NCI-H146 treated with DMSO at 0.1 percent for 48 hours (cell line): ENCODE measurements around the gene CNBD2.
A peak's percentile ranks its signal among the peaks of the same experiment; 100 is the strongest.
"Not testable (repeated sequence)": the region's sequence is repeated elsewhere in the genome, so short reads cannot be mapped to it uniquely, and the experiment has no call there.

ENCODE experiments used
- DNase-seq: peaks from one replicate; lab custom pipeline; 2025; ENCODE audit not compliant: unreplicated experiment; lab: John Stamatoyannopoulos, UW

Gene CNBD2

DNA sequence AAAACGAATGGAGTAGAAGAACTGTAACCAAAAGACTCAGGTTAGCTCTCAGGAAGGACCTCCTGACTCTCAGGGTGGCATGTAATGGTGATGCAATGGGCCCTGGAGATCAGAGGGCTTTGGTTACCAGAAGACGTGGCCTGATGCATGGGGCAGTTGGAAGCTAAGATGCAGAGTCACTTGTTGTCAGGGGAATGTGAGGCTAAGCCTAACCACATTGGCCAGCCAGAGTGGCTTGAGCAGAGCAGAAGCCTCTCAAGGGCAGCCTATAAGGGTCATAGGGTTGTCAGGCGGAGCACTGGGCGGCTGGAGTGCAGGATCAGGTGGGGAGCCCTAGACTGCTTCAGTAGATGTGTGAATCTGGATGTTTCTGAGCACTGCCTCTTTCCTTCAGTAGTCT, 5.9 kb downstream of the CNBD2 start:
- no peak for DNase-seq

- DNase-seq = no peak
Measured at GRCh38 chr20:35975576-35976373, 7.4 kb downstream of the CNBD2 start.

GRCh38 chr20:35978041-35978513, 9.7 kb downstream of the CNBD2 start:
- DNase-seq = no peak

GRCh38 chr20:35979544-35979943, 11.2 kb downstream of the CNBD2 start:
- DNase-seq = no peak

- DNase-seq = no peak
Measured at GRCh38 chr20:35981969-35982368, 13.6 kb downstream of the CNBD2 start.

DNA sequence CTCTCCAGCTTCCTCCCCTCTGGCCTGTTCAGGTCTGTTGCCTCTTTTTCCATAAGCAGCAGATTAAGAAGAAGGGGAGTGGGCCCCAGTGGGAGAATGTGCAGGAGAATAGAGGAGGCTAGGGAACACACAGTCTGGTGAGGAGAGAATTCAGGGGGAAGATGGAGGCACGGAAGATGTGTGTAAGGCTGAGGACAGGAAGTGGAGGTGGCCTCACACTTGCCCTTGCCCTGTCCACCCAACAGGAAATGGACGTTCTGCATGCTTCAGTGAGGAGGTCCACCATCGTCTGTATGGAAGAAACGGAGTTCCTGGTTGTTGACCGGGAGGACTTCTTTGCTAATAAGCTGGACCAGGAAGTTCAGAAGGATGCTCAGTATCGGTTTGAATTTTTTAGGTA, 16.0 kb downstream of the CNBD2 start:
- DNase-seq = no peak

GRCh38 chr20:35985806-35986205, 17.4 kb downstream of the CNBD2 start:
- no peak for DNase-seq

GRCh38 chr20:35988910-35989463, 20.6 kb downstream of the CNBD2 start:
- no peak for DNase-seq

DNA sequence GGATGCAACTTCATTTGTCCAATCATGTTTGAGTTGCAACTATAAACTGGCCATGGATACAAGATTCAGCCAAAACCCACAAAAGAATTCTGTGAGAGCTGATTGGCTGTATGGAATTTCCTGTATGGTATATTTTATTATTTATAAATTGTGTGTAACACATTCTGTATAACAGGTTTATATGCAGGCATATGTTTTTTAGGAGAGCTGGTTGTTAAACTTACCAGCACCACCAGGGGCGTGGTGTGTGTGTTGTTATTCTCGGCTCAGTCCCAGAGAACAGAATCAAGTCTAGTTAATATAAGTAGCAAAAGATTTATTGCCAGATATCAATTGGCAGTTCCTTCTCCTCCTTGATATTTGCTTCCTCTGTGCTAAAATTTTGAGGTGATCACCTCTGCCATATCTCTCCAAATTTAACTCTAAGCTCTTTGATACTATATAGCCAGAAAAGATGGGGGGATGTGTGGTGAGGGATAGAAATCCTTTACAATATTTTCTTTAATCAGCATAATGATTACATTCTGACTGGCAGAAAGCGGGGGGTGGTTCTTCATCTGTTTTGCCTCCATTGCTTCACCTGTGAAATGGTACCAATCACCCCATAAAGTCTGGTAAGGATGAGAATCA, 22.9 kb downstream of the CNBD2 start:
- DNase-seq = no peak

DNA sequence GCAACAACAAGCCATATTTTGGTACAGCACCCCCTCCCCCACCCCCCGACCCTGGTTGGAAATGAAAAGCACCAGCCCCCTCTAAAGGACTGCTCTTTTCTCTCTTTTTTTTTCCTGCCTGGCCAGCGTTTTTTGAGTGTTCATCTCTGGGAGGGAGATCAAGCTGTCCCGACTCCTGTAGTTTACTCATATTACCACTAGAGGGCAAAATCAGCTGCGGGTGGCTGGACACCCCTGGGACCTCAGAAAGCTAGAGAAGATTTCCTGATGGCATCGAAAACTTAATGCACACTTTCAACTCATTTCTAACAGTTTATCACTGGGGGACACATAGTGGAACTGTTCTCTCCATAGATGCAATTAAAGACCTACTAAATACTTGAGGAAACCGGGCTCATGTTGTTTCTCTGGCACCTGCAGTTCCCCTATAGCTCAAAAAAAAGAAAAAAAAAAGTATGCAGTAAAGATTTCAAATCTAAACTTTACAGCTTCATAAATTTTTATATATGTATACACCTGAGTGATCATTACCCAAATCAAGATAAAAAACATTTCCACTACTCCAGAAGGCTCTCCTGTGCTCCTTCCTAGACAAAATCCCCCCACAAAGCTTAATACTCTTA, 24.4 kb downstream of the CNBD2 start:
- DNase-seq = peak; percentile 81

DNA sequence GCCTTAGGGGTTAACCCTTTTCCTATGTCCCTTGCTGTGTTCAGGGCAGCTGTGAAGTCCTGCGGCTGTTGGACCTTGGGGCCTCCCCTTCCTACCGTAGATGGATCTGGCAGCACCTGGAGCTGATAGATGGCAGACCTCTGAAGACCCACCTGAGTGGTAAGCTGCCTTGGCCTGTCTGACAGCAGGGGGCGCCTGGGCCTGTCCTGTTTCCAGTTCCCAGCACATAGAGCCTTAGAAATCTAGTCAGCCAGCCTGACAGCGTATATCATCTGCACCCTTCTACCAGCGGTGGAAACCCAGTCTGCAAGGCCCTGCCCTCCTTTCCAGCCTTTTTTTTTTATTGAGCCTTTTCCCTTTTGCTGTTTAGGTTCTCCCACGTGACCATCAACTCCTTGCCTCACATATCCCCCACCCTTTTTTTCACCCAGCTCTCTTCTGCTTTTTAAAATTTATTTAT, 26.6 kb downstream of the CNBD2 start:
- DNase-seq = peak; percentile 88

GRCh38 chr20:35996492-35996891, 28.1 kb downstream of the CNBD2 start:
- not testable (repeated sequence) for DNase-seq

DNA sequence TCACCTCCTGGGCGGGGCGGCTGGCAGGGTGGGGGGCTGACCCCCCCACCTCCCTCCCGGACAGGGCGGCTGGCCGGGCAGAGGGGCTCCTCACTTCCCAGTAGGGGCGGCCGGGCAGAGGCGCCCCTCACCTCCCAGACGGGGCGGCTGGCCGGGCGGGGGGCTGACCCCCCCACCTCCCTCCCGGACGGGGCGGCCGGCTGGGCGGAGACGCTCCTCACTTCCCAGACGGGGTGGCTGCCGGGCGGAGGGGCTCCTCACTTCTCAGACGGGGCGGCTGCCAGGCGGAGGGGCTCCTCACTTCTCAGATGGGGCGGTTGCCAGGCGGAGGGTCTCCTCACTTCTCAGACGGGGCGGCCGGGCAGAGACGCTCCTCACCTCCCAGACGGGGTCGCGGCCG, 32.9 kb downstream of the CNBD2 start:
- DNase-seq = not testable (repeated sequence)

DNA sequence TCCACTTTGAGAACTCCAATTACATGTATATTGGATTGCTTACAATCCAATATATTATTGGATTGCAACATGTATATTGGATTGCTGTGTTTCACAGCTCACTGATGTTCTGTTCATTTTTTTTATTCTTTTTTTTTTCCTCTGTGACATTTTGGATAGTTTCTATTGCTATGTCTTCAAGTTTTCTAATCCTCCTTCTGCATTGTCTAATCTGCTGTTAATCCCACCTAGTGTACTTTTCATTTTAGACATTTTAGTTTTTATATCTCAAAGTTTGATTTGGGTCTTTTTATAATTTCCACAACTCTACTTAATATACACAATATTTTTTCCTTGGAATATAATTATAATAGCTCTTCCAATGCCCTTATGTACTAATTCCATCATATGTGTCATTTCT, 34.5 kb downstream of the CNBD2 start:
- no peak for DNase-seq

- no peak for DNase-seq
Measured at GRCh38 chr20:36004045-36004444, 35.7 kb downstream of the CNBD2 start.

GRCh38 chr20:36008461-36009035, 40.2 kb downstream of the CNBD2 start:
- DNase-seq = no peak

DNA sequence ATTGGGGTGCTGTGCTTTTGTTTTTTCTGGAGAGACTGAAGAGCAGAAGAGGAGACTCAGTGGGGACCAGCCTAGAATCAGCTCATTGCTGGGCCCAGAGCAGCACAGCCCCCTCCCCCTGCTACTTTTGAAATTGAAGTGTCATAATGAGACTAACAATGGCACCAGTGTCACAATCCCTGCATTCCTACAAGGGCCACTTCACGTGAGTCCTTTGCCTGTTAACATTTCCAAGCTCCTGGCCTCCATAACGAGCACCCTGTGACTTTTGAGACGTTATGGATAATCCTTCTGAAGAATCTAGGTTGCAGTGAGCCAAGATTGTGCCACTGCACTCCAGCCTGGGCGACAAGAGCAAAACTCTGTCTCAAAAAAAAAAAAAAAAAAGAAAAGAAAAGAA, 41.7 kb downstream of the CNBD2 start:
- no peak for DNase-seq

DNA sequence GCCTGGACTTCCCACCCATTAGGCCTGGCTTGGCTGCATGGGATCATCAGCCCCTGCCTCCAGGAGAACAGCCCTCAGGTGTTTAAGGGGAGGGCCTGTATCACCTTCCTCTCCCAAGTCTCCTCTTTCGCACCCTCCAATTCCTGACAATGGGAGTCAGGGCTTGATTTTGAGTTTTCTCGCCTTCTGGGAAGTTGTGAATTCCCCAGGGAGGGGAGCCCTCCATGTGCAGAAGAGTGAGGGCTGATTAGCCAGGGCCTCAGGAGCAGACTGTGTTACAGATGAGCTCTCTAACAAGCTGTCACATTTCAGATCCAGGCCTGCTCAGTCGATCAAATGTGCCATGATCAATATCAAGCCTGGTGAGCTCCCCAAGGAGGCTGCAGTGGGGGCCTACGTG, 42.4 kb downstream of the CNBD2 start:
- DNase-seq = no peak

DNA sequence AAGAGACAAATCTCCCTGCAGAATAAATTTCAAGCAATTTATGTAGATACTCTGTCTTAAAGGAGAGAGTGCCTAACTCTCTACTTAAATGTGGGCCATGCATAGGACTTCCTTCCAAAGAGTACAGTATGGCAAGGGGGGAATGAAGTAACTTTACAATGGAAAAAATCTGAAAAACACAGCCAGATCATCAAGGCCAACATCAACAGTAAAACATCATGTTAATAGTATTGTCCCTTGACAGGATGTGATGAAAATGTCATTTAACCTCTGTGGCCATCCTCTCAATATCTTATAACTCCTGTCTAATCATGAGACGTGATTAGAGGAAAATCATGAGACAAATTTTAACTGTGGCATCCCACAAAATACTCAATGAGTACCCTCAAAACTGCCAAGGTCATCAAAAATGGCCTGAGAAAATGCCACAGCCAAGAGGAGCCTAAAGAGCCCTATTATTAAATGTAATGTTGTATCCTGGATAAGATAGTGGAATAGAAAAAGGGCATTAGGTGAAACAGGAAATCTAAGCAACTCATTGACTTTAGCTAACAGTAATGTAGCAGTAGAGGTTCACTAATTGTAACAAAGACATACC, 47.5 kb downstream of the CNBD2 start:
- no peak for DNase-seq

DNA sequence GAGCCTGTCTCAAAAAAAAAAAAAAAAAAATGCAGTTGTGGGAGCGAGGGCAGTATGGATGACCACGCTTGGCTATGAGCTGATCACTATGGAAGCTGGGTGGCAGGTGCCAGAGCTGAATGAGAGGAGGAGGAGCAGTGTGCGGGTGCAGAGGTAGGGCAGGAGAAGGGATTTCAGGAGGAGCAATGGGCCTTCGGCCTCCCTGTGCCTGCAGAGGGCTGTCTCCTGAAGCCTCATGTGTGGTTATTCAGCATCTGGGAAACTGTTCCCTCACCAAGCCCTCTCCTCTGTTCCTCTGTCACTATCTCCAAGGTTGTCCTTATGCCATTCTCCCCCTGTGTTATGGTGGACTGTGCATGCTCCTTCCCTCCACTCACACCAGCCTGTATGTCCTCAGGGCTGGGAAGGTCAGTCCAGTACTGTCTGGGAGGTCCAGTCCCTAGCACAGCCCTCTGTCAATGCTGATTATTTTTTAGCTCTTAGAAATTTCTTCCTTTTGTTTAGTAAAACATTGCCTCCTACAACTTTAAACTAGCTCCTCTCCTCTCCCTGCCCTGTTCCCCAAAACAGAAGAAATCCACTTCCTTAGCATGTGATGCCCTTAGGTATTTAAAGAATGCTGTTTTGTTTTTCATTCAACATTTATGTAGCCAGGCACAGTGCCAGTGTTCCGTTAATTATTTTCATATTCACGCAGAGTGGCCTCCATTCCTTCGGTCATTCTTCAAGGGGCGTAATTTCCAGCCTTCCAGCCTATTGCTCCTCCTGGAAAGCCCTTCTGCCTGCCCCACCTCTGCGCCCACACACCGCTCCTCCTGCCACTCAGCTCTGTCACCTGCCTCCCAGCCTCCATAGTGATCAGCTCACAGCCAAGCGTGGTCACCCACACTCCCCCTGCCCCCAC, 48.9 kb downstream of the CNBD2 start:
- DNase-seq = no peak
